ENCODE results near the gene ABI3BP.

GRCh38 chr3:100730524-100730923 is 262.7 kb downstream of the ABI3BP start:
- TF ChIP-seq CTCF (conservative IDR thresholded peaks at IDR 0.05; ENCODE audit: low read length) (no peak), EZH2phosphoT487 (IDR thresholded peaks at IDR 0.05; ENCODE audit: borderline replicate concordance) (no peak)

Measured in Loucy (cell line).